ENCODE measurements around the gene PREX1. TPM values are rescaled to one million over a fixed set of nuclear protein-coding genes. Genes with fewer than 3 reads are reported as not detected.

PREX1 gene
- total RNA-seq, 1 donor from 2014 or later, result 78.2 TPM

DNA sequence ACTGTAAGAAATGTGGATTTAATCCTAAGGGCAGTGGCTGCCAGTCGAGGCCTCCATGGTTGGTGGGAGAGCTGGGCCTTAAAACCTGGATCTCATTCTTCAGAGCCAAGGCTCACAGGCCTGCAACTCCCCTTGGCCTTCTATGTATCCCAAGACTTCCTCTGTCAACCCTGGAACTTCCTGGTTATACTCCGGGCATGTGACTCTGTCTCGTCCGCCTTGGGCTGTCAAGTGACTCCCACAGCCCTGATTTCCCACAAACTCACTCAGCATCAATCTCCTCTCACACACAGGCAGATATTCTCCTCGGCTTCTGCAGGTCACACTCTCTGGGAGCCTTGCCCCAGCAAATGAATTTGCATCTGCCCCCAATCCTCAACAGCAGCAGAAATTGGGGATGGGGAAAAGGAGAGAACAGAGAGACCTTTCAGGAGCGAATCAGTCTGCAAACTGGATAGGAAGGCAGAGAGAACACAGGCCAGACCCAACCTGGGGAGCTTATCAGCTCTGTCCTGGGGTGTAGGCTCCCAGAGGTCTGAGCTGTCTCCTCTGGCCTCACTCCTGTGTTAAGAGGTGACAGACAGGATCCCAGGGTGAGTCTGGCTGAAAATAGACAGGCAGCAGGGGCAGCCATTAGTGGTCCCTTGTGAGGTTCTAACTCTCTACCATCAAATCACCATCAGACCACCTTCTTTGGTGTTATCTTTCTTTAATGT is 30.4 kb upstream of the PREX1 start:
- Histone ChIP-seq H3K4me1 (peaks cover 3% of the 10 kb centered on the region), H3K4me3 (no peak overlapping the region), H3K27me3 (ENCODE audit: low read depth) (peaks cover 6% of the 10 kb centered on the region), H3K36me3 (no peaks in the 10 kb centered on the region), H3K27ac (no peak overlapping the region), H3K9me3 (no peaks in the 10 kb centered on the region)
- ATAC-seq, result peak; percentile 55 to 59
- intact Hi-C loops (cut with DNase I), result no loop called here
- TF ChIP-seq, protein P1, sequence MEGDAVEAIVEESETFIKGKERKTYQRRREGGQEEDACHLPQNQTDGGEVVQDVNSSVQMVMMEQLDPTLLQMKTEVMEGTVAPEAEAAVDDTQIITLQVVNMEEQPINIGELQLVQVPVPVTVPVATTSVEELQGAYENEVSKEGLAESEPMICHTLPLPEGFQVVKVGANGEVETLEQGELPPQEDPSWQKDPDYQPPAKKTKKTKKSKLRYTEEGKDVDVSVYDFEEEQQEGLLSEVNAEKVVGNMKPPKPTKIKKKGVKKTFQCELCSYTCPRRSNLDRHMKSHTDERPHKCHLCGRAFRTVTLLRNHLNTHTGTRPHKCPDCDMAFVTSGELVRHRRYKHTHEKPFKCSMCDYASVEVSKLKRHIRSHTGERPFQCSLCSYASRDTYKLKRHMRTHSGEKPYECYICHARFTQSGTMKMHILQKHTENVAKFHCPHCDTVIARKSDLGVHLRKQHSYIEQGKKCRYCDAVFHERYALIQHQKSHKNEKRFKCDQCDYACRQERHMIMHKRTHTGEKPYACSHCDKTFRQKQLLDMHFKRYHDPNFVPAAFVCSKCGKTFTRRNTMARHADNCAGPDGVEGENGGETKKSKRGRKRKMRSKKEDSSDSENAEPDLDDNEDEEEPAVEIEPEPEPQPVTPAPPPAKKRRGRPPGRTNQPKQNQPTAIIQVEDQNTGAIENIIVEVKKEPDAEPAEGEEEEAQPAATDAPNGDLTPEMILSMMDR (IDR thresholded peaks at IDR 0.05), result no peak
- peak; percentile 57 for DNase-seq

GRCh38 chr20:48856130-48856529 is 28.3 kb upstream of the PREX1 start:
- H3K27me3 ChIP-seq (ENCODE audit: low read depth), result peaks cover 13% of the 10 kb centered on the region
- H3K4me3 ChIP-seq, result no peak overlapping the region
- H3K36me3 ChIP-seq, result no peaks in the 10 kb centered on the region
- ATAC-seq, result no peak
- H3K4me1 ChIP-seq, result peaks cover 3% of the 10 kb centered on the region
- no peak overlapping the region for H3K27ac ChIP-seq
- H3K9me3 ChIP-seq, result no peaks in the 10 kb centered on the region
- intact Hi-C loops (cut with DNase I), result no loop called here
- TF ChIP-seq, protein P1 (IDR thresholded peaks at IDR 0.05), result no peak
- DNase-seq, result no peak

GRCh38 chr20:48855046-48855445 is 27.2 kb upstream of the PREX1 start:
- no peaks in the 10 kb centered on the region for H3K9me3 ChIP-seq
- TF ChIP-seq, protein P1 (IDR thresholded peaks at IDR 0.05), result no peak
- H3K27ac ChIP-seq, result no peak overlapping the region
- ATAC-seq (no peak), DNase-seq (no peak)
- intact Hi-C loops (cut with DNase I), result no loop called here
- H3K4me3 ChIP-seq, result no peak overlapping the region
- H3K36me3 ChIP-seq, result no peaks in the 10 kb centered on the region
- H3K27me3 ChIP-seq (ENCODE audit: low read depth), result peaks cover 20% of the 10 kb centered on the region
- peaks cover 3% of the 10 kb centered on the region for H3K4me1 ChIP-seq

DNA sequence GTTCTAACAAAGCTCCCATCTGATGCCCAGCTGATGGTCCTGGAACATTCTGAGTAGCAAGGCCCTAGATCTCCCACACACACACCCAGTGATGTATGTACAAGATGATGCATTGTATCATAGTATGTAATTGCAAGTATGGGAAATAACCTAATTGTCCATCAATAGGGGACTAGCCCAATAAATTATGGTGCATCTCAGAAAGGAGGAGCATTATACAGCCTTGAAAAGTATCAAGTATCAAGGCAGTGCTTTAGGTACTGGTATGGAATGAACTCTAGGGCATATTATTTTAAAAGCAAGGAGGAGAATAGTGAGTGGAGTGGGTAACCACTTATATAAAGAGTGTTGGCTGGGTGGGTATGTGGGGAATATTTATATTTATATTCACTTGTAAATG is 24.8 kb upstream of the PREX1 start:
- peaks cover 20% of the 10 kb centered on the region for H3K27me3 ChIP-seq (ENCODE audit: low read depth)
- intact Hi-C loops (cut with DNase I), result no loop called here
- ATAC-seq (no peak), DNase-seq (no peak)
- no peak overlapping the region for H3K4me3 ChIP-seq
- TF ChIP-seq, protein P1 (IDR thresholded peaks at IDR 0.05), result no peak
- no peaks in the 10 kb centered on the region for H3K9me3 ChIP-seq
- no peaks in the 10 kb centered on the region for H3K36me3 ChIP-seq
- no peak overlapping the region for H3K27ac ChIP-seq
- H3K4me1 ChIP-seq, result no peaks in the 10 kb centered on the region

GRCh38 chr20:48851579-48851978 is 23.8 kb upstream of the PREX1 start:
- intact Hi-C loops (cut with DNase I), result no loop called here
- H3K4me3 ChIP-seq, result no peak overlapping the region
- TF ChIP-seq, protein P1 (IDR thresholded peaks at IDR 0.05), result no peak
- H3K36me3 ChIP-seq, result no peaks in the 10 kb centered on the region
- no peak overlapping the region for H3K27ac ChIP-seq
- H3K27me3 ChIP-seq (ENCODE audit: low read depth), result peaks cover 17% of the 10 kb centered on the region
- DNase-seq (no peak), ATAC-seq (no peak)
- no peaks in the 10 kb centered on the region for H3K9me3 ChIP-seq
- H3K4me1 ChIP-seq, result no peaks in the 10 kb centered on the region

All from lower lobe of right lung (tissue), 2 donors.